GM12801 (cell line): ENCODE data around the gene CDIP1.

Experiments
- TF ChIP-seq, protein P1 (sequence below): IDR thresholded peaks from one replicate; pipeline ENCODE4 v1.5.1; 2011; ENCODE audit warnings: control low read depth; ENCODE audit not compliant: insufficient read length; ENCODE audit errors: extremely low read depth

Gene CDIP1

GRCh38 chr16:4538350-4539235 is at the start of gene CDIP1:
CDIP1 (minus strand) TSS chr16:4538773; CDS start chr16:4514130, 24,643 bp downstream.
- TF ChIP-seq, protein P1, sequence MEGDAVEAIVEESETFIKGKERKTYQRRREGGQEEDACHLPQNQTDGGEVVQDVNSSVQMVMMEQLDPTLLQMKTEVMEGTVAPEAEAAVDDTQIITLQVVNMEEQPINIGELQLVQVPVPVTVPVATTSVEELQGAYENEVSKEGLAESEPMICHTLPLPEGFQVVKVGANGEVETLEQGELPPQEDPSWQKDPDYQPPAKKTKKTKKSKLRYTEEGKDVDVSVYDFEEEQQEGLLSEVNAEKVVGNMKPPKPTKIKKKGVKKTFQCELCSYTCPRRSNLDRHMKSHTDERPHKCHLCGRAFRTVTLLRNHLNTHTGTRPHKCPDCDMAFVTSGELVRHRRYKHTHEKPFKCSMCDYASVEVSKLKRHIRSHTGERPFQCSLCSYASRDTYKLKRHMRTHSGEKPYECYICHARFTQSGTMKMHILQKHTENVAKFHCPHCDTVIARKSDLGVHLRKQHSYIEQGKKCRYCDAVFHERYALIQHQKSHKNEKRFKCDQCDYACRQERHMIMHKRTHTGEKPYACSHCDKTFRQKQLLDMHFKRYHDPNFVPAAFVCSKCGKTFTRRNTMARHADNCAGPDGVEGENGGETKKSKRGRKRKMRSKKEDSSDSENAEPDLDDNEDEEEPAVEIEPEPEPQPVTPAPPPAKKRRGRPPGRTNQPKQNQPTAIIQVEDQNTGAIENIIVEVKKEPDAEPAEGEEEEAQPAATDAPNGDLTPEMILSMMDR = no peak

DNA sequence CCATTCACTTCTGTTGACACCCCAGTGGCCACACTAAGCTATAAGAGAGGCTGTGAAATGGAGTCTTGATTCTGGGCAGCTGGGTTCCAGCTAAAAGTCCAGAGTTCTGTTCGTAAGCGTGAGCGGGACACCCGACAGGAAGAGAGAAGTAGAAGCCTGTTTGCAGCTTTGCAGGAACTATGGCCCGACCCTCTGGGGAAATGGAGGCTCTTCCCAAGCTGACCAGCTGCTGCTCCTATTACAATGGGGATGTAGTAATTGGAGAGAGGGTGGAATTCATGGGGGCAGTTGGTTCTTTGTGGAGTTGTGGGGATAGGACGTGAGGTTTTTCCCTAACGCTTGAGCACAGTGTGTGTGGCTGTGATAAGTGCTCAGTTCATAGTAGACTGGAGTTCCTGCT is 47.7 kb upstream of the CDIP1 start:
- TF ChIP-seq, protein P1 = no peak

GRCh38 chr16:4583906-4584305 is 45.3 kb upstream of the CDIP1 start:
- TF ChIP-seq, protein P1 = no peak

DNA sequence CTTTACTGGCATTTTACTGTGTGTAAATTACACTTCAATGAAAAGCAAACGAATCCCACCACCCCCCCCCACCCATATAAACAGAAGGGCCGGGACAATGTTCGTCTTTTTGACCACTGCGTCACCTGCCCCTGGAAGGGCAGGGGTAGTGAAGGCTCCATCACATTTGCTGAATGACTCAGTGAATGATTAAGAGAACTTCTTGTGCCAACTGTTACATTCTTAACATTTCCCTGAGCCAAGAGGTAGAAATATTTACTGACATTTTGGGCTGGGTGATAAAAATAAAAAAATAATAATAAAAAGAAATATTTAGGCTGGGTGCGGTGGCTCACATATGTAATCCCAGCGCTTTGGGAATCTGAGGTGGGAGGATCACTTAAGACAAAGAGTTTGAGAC is 41.7 kb upstream of the CDIP1 start:
- TF ChIP-seq, protein P1 = no peak

GRCh38 chr16:4578961-4579530 is 40.5 kb upstream of the CDIP1 start:
- TF ChIP-seq, protein P1 = no peak

DNA sequence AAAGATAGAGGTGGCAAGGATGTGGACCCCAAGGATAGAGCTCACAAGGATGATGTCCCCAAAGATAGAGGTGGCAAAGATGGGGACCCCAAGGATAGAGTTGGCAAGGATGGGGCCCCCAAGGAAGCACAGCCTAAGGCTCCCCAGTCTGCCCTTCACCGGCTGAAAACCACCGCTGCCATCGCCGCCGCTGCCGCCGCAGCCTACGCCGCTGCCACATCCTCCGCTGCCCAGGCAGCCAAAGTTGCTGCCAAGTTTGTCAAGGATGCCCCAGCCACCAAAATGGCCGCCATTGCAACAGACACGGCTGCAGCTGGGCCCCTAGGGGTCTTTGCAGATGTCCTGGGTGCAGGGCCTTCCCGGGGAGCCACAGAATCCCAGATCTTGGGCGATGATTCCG is 37.4 kb upstream of the CDIP1 start:
- TF ChIP-seq, protein P1 = no peak

- TF ChIP-seq, protein P1 = no peak
Measured at GRCh38 chr16:4574919-4575705, 36.5 kb upstream of the CDIP1 start.
